Activated gamma-delta T cell (primary cell): ENCODE measurements around the gene GPR18.

Source experiments
- DNase-seq: peaks from one replicate; lab custom pipeline; 2025; lab: John Stamatoyannopoulos, UW

Gene GPR18

DNA sequence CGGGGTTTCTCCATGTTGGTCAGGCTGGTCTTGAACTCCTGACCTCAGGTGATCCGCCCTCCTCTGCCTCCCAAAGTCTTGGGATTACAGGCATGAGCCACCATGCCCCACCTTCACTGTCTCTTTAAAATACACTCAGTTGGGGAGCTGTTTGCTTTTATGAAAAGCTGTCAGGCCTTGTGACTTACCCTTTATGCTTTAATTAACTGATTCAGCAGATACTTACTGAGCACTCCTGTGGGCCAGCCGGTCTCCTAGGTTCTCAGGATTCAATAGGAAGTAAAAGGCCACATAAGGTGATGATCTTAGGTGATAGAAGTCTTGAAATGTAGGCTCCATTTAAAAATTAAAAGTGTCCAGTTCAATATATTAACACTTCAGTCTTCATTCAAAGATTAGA, 50.0 kb downstream of the GPR18 start:
- DNase-seq: no peak

DNA sequence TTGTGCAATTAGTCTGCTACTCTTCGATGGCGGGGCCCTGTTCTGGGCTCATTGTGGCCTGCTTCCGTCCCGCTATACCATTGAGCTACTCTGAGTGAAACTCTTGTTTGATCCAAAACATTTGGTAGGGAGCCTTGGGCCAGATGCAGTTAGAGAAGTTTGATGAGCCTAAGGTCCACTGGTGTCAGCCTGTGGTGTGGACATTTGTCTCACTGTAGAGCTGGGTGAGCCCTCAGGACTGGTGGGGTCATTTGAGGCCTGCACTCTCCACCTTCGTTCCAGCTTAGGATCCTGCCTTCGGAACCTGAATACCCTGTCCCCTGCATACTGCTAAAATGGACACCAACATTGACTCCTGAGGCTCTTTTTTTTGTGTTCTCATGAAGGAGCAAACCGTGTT, 50.7 kb downstream of the GPR18 start:
- DNase-seq: no peak

DNA sequence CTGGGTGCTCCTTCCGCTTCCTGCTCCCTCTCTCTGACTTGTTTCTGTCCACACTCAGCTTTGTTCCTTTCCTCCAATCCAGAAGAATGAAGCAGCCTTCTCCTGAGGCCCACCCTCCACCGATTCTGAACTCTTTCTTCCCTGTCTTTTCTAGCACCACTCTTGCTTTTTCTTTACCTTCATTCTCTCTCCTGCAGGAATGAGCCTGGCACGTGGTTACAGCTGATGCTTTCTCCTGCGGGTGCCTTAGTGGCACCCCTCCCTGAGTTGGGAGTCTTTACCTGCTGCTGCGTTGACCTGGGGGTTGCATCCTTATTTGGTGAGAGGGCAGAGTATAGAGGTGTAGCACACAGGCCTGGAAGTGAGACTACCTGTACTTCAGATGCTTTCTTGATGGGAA, 51.3 kb downstream of the GPR18 start:
- no peak for DNase-seq

DNA sequence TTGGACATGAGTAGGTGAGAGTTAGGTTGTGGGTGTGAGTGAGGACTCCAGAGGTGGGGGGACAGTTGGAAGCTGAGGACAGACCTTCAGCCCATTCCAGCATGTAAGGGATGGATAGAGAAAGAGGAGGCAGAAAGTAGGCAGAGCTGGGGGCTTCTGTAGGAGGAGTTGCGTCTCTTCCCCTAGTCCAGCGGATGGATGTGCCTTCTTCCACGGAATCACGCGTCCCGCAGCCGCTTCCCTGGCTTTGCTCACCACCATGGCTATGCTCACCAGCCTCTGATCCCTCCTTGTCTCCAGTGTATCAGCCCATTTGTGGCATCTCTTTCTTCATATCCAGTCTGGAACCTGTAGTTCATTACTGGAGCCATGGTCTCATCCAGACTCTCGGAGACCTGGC, 52.0 kb downstream of the GPR18 start:
- no peak for DNase-seq

DNA sequence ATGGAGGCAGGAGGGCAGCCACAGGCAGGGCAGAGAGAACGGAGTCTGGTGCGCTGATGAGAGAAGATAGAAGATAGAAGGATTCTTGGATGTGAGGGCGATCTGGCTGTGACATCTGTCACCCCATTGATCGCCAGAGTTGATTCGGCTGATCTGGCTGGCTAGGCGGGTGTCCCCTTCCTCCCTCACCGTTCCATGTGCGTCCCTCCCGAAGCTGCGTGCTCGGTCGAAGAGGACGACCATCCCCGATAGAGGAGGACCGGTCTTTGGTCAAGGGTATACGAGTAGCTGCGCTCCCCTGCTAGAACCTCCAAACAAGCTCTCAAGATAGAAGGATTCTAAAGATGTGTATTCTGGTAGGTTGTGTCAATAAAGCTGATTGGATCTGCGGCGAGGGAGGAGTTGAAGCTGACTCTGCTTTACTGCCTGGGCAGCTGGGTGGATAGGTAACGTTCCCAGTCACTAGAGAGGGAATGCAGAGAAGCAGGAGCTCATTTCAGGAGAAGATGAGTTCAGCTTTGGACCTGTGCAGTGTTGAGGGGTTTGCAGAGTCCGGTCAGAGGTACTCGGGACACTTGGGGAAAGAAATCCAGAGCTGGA, 52.5 kb downstream of the GPR18 start:
- no peak for DNase-seq
